Omental fat pad (tissue), 4 donors: ENCODE measurements around the gene LETM1. TPM values are rescaled to one million over a fixed set of nuclear protein-coding genes. Genes with fewer than 3 reads are reported as not detected.

ENCODE experiments used
- ATAC-seq: fragments of 150-250 bp; one replicate; pipeline ENCODE4 v1.9.1; 2016; ENCODE audit warnings: mild to moderate bottlenecking, moderate library complexity; ENCODE audit not compliant: low FRiP score
- DNase-seq: peaks from one replicate; pipeline ENCODE4 v3.0.0-alpha.2; 2019; ENCODE audit warnings: low spot score
- total RNA-seq, 4 donors: library from RNA; depleted of rRNA; stranded (reverse); fragments of >200 nt; gene quantifications; one replicate each; pipeline ENCODE4 v1.1.0, GENCODE V29; 2016
- TF ChIP-seq, protein P1 (sequence below), 3 donors: fragments of 450-650 bp; IDR thresholded peaks; one replicate each; pipeline ENCODE4 v1.5.1; 2016 to 2017; ENCODE audit warnings: antibody characterized with exemption in 3 of 3, mild to moderate bottlenecking in 3 of 3, moderate library complexity in 2 of 3

Gene LETM1
- total RNA-seq, 4 donors from 2014 or later, result 42.2 to 104 (median 52.8) TPM

GRCh38 chr4:1803523-1804423 lies 52.2 kb downstream of the LETM1 start:
- TF ChIP-seq, protein P1, sequence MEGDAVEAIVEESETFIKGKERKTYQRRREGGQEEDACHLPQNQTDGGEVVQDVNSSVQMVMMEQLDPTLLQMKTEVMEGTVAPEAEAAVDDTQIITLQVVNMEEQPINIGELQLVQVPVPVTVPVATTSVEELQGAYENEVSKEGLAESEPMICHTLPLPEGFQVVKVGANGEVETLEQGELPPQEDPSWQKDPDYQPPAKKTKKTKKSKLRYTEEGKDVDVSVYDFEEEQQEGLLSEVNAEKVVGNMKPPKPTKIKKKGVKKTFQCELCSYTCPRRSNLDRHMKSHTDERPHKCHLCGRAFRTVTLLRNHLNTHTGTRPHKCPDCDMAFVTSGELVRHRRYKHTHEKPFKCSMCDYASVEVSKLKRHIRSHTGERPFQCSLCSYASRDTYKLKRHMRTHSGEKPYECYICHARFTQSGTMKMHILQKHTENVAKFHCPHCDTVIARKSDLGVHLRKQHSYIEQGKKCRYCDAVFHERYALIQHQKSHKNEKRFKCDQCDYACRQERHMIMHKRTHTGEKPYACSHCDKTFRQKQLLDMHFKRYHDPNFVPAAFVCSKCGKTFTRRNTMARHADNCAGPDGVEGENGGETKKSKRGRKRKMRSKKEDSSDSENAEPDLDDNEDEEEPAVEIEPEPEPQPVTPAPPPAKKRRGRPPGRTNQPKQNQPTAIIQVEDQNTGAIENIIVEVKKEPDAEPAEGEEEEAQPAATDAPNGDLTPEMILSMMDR (IDR thresholded peaks at IDR 0.05), result no peak
- no peak for ATAC-seq
- DNase-seq, result no peak

GRCh38 chr4:1802720-1803522 lies 53.0 kb downstream of the LETM1 start:
- TF ChIP-seq, protein P1 (IDR thresholded peaks at IDR 0.05), result no peak
- DNase-seq, result no peak
- ATAC-seq, result no peak

DNA sequence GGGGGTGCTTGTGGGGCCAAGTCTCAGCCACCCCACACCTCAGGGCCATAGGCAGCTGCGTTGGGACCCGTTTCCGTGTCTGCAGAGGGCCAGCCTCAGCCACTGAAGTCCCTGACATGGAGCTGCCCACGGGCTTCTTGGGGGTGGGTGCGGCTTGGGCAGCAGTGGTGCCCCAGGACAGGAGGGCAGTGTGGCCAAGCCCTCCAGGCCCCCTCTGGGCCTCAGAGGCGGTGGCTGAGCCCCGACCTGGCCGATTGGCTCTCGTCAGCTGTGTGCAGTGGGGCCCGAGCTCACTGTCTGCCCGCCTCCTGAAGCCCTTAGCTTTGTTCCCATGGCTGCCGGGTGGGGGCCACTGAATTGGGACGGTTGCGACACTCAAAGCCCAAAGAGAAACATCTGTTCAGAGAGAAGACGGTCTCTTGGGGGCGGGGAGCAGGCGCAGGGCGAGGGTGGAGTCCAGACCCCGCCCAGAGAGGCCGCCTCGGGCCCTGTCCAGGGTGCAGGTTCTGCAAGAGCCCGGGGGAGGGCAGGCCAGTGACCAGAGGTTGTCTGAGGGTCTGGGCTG lies 53.7 kb downstream of the LETM1 start:
- TF ChIP-seq, protein P1 (IDR thresholded peaks at IDR 0.05), result no peak
- ATAC-seq (no peak), DNase-seq (no peak)

DNA sequence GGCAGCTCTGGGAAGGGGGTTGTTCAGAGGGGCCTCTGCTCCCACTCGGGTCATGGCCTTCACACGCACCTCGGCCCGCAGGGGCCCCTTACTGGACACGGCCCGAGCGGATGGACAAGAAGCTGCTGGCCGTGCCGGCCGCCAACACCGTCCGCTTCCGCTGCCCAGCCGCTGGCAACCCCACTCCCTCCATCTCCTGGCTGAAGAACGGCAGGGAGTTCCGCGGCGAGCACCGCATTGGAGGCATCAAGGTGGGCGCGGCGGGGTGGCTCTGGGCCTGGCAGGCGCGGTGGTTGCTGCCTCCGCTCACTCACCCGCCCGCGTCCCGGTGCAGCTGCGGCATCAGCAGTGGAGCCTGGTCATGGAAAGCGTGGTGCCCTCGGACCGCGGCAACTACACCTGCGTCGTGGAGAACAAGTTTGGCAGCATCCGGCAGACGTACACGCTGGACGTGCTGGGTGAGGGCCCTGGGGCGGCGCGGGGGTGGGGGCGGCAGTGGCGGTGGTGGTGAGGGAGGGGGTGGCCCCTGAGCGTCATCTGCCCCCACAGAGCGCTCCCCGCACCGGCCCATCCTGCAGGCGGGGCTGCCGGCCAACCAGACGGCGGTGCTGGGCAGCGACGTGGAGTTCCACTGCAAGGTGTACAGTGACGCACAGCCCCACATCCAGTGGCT lies 54.5 kb downstream of the LETM1 start:
- TF ChIP-seq, protein P1 (IDR thresholded peaks at IDR 0.05), result no peak
- no peak for ATAC-seq
- no peak for DNase-seq

DNA sequence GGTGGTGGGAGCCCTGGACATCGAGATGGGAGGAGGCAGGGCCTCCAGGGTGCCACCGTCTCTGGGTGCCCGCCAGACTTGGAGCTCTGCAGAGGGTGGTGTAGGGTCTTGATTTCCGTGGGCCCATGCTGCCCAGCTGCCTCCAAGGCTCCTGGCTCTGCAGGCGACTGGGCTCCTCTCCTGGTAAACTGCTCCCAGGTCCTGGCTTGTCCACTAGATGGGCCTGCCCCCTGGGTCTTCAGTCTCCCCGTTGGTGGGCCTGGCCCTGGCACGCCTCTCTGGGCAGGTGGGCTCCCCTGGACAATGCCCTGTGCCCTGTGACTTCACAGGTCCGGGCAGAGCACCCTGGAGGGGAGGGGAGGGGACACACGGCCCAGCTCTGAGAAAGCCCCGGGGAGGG lies 55.2 kb downstream of the LETM1 start:
- TF ChIP-seq, protein P1 (IDR thresholded peaks at IDR 0.05), result no peak
- no peak for DNase-seq

More for the DNA sequence above, 55.2 kb downstream of the LETM1 start:
- no peak for ATAC-seq
